D721Med (cell line): ENCODE measurements around the gene BHMT2.

Experiments
- DNase-seq: peaks from one replicate; pipeline ENCODE4 v3.0.0; 2011; ENCODE audit warnings: low spot score; ENCODE audit not compliant: insufficient read length
- FAIRE-seq: peaks from 2 replicates; lab custom pipeline; 2011; peaks lifted over from hg19 to GRCh38; lab: Jason Lieb, UNC
- TF ChIP-seq, protein P1 (sequence below): IDR thresholded peaks from 2 replicates; pipeline ENCODE4 v1.5.1; 2012; ENCODE audit warnings: mild to moderate bottlenecking, control low read depth; ENCODE audit not compliant: insufficient read depth; ENCODE audit errors: missing control alignments

The BHMT2 gene

DNA sequence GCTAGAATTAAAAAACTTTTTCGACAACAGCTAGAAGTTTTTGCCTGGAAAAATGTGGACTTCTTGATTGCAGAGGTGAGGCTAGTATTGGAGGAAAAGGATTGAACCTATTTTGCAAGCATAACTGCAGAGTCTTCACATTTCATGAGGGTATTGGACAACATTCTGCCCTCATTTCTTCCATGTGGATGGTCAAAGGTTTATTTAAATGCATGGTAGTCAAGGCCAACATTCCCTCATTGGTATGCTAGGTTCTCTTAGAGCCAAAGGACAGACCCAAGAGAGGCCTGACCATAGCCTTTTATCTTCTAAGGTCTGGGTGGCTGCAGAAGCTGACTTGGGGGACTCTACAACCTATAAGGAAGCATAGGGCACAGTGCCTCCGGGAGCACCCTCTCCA lies 11.2 kb downstream of the BHMT2 start:
- no peak for FAIRE-seq
- DNase-seq = no peak
- TF ChIP-seq, protein P1, sequence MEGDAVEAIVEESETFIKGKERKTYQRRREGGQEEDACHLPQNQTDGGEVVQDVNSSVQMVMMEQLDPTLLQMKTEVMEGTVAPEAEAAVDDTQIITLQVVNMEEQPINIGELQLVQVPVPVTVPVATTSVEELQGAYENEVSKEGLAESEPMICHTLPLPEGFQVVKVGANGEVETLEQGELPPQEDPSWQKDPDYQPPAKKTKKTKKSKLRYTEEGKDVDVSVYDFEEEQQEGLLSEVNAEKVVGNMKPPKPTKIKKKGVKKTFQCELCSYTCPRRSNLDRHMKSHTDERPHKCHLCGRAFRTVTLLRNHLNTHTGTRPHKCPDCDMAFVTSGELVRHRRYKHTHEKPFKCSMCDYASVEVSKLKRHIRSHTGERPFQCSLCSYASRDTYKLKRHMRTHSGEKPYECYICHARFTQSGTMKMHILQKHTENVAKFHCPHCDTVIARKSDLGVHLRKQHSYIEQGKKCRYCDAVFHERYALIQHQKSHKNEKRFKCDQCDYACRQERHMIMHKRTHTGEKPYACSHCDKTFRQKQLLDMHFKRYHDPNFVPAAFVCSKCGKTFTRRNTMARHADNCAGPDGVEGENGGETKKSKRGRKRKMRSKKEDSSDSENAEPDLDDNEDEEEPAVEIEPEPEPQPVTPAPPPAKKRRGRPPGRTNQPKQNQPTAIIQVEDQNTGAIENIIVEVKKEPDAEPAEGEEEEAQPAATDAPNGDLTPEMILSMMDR = no peak

DNA sequence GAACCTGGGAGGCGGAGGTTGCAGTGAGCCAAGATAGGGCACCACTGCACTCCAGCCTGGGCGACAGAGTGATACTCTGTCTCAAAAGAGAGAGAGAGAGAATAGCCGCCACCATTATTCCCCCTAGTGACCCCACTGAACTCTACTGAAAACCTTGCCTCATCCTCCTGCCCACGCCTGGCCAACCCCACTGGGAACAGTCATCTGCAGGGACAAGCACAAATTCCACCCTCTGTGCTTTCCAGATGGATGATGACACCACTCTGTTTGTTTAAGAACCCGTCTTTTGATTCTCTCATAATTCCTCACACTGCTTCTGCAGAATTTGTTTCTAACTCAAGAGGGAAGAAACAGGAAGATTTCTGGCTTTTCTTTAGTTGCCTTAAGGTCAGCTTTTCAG lies 12.2 kb downstream of the BHMT2 start:
- TF ChIP-seq, protein P1 = no peak
- no peak for FAIRE-seq
- no peak for DNase-seq

DNA sequence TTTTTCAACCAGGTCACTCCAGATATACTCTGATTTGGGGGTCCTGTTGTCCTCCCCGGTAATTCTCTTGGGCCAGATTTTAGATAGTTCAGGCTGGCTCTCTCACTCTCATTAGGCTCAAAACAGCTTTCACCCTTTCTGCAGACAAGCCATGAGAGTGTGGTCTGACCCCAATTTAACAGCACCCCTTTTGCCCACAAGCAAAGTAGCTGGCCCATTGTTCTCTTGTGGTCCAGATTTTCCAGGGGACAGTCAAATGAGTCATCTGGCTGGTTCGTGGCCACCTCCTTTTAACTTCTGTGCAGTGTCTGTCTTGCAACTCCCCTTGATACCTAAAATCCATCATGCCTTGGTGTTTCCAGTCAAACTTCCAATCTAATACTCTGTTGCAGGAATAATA lies 16.5 kb downstream of the BHMT2 start:
- TF ChIP-seq, protein P1 = no peak
- DNase-seq (no peak), FAIRE-seq (no peak)

DNA sequence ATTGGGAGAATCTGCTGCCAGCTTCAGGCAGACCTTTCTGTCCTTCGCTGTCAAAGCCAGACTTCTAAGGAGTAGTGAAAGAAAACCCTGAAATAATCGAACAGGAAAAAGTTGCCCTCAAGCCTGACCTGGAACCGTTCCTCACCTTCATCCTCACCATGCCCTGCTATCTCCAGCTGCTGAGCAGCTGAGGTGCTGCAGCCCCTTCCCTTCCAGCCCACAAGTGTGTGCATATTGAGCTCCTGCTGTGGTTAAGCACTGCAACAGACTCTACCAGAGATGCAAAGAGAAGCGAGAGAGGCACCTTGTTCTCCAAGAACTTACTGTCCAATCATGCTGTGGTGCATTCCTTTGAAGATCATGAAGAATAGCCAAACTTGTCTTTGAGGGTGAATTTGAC lies 18.9 kb downstream of the BHMT2 start:
- FAIRE-seq (no peak), DNase-seq (no peak)
- TF ChIP-seq, protein P1 = no peak

DNA sequence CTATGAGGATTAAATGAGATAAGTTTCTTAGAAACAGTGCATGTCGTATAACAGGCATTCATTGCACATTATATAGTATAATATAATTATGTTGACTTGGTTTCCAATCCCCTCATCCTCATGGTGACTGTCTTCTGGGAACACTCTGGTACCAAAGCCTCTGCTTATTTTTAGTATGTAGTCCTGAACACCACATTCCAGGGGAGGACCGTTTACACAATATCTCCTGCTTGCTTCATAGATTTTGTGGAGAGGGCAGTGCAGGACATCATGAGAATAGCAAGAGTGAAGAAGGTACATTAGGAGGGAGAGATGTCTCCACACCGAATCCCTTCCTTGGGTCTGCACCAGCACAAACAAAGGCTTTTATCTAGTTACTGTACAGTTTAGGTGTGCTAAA lies 21.5 kb downstream of the BHMT2 start:
- DNase-seq = no peak
- no peak for FAIRE-seq
- TF ChIP-seq, protein P1 = no peak

DNA sequence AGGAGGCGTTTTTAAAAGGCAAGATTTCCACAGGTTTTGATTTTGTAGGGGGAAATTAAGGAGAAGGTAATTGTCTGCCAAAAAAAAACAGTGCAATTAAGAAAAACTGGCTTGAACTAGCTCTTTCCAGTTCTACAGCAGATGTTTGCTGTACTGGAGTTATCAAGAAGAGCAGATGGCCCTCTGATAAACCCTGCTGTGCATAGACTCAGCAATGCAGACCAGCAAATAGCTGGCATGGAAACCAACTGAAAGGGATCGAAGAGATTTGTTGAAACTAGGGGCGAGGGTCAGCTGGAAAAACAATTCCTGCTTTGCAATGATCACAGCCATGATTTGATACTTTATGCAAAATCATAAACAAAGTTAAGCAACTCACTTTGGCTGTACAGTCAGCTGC lies 24.2 kb downstream of the BHMT2 start:
- peak; percentile 29 for DNase-seq
- FAIRE-seq = peak; percentile 92

DNA sequence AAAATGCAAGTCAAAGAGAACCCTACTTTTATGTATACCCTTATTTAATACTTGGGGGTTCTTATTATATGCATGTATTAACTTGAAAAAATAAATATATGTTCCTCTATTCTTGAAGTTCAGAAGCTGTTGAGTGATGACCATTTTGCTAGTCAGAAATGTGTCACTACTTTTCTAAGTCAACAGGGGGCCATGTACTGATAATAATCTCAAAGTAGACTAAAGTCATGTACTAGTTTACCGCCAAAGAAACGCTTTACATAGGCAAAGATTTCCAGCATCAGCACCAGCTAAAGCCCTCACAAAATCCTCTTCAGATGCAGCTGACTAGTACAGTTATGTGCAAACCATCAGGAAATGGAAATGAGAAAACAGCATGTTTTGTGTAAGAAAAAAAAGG lies 36.3 kb downstream of the BHMT2 start:
- TF ChIP-seq, protein P1 = no peak
- DNase-seq (no peak), FAIRE-seq (no peak)

More for the DNA sequence above, 24.2 kb downstream of the BHMT2 start:
- TF ChIP-seq, protein P1 = no peak
